GM23338 (cell line): ENCODE data around the gene SLC66A1.

Source experiments
- CREB1 ChIP-seq: fragments of 250-450 bp; sonication (Bioruptor Pico); IDR thresholded peaks from 2 replicates; pipeline ENCODE4 v1.5.0; 2020; ENCODE audit warnings: low read depth, mild to moderate bottlenecking, moderate library complexity
- ETS1 ChIP-seq: IDR thresholded peaks from 2 replicates; pipeline ENCODE4 v1.6.1; 2016; ENCODE audit warnings: antibody characterized with exemption
- EZH2 ChIP-seq: fragments of 200-600 bp; sonication (generic); IDR thresholded peaks from one replicate; pipeline ENCODE4 v1.8.0; 2017; ENCODE audit warnings: antibody characterized with exemption, mild to moderate bottlenecking, low read depth; ENCODE audit not compliant: unreplicated experiment
- EZH2phosphoT487 ChIP-seq: fragments of 200-600 bp; sonication (generic); IDR thresholded peaks from one replicate; pipeline ENCODE4 v1.8.1; 2018; ENCODE audit warnings: antibody characterized with exemption; ENCODE audit not compliant: unreplicated experiment
- JUNB ChIP-seq: IDR thresholded peaks from one replicate; pipeline ENCODE4 v1.6.1; 2016; ENCODE audit warnings: antibody characterized with exemption; ENCODE audit not compliant: unreplicated experiment
- POLR2AphosphoS5 ChIP-seq: IDR thresholded peaks from 2 replicates; pipeline ENCODE4 v1.6.1; 2016; ENCODE audit warnings: antibody characterized with exemption, low read depth
- REST ChIP-seq: IDR thresholded peaks from one replicate; pipeline ENCODE4 v1.6.1; 2018; ENCODE audit warnings: antibody characterized with exemption; ENCODE audit not compliant: unreplicated experiment
- STAT1 ChIP-seq: IDR thresholded peaks from one replicate; pipeline ENCODE4 v1.6.1; 2016; ENCODE audit warnings: antibody characterized with exemption; ENCODE audit not compliant: unreplicated experiment
- ZNF114 ChIP-seq: fragments of 250-450 bp; sonication (Bioruptor Pico); IDR thresholded peaks from 2 replicates; pipeline ENCODE4 v1.5.0; 2020; ENCODE audit warnings: mild to moderate bottlenecking, moderate library complexity
- ZNF331 ChIP-seq: fragments of 250-450 bp; sonication (Bioruptor Pico); IDR thresholded peaks from 2 replicates; pipeline ENCODE4 v1.5.0; 2020; ENCODE audit warnings: low read depth, mild to moderate bottlenecking, moderate library complexity
- TF ChIP-seq, protein P1 (sequence below), 2 experiments: fragments of 200-600 bp in 1 of 2; sonication (generic) in 1 of 2; conservative IDR thresholded peaks; 2 replicates each; pipeline versions ENCODE4 v1.5.1 to v1.6.1; 2016 to 2017; ENCODE audit warnings: antibody characterized with exemption in 2 of 2, low read depth in 2 of 2, mild to moderate bottlenecking in 2 of 2, moderate library complexity in 1 of 2
- TF ChIP-seq, protein P2 (sequence below): fragments of 250-450 bp; sonication (Bioruptor Pico); IDR thresholded peaks from 2 replicates; pipeline ENCODE4 v1.5.0; 2020; ENCODE audit warnings: mild to moderate bottlenecking, moderate library complexity

DNA sequence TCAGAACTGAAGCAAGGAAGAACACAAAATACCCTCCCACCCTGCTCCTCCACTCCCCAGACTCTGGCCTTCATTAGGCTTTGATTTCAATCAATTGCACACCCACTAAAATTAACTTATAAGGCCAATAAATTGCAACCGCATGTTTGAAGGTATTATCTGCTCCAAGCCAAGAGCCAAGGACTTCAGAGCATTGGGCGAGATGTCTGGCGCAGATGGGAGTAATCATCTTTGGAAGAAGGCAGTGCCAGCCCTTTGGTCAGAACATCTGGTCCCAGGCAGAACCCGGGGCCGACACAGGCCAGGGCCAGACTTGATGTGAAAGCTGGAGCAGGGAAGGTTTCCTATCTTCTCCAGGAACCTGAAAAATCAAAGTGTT, 60.0 kb downstream of the SLC66A1 start:
- TF ChIP-seq, protein P1, sequence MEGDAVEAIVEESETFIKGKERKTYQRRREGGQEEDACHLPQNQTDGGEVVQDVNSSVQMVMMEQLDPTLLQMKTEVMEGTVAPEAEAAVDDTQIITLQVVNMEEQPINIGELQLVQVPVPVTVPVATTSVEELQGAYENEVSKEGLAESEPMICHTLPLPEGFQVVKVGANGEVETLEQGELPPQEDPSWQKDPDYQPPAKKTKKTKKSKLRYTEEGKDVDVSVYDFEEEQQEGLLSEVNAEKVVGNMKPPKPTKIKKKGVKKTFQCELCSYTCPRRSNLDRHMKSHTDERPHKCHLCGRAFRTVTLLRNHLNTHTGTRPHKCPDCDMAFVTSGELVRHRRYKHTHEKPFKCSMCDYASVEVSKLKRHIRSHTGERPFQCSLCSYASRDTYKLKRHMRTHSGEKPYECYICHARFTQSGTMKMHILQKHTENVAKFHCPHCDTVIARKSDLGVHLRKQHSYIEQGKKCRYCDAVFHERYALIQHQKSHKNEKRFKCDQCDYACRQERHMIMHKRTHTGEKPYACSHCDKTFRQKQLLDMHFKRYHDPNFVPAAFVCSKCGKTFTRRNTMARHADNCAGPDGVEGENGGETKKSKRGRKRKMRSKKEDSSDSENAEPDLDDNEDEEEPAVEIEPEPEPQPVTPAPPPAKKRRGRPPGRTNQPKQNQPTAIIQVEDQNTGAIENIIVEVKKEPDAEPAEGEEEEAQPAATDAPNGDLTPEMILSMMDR (conservative IDR thresholded peaks at IDR 0.05; ENCODE audit: low read depth in 2 of 2): no peak
- TF ChIP-seq EZH2: no peak
- TF ChIP-seq POLR2AphosphoS5: no peak
- no peak for TF ChIP-seq STAT1
- no peak for TF ChIP-seq REST
- TF ChIP-seq EZH2phosphoT487: no peak
- no peak for TF ChIP-seq ZNF114 (CRISPR knock-in tag)
- no peak for TF ChIP-seq JUNB
- TF ChIP-seq ZNF331 (CRISPR knock-in tag): no peak
- no peak for TF ChIP-seq CREB1
- no peak for TF ChIP-seq ETS1
- TF ChIP-seq, protein P2, sequence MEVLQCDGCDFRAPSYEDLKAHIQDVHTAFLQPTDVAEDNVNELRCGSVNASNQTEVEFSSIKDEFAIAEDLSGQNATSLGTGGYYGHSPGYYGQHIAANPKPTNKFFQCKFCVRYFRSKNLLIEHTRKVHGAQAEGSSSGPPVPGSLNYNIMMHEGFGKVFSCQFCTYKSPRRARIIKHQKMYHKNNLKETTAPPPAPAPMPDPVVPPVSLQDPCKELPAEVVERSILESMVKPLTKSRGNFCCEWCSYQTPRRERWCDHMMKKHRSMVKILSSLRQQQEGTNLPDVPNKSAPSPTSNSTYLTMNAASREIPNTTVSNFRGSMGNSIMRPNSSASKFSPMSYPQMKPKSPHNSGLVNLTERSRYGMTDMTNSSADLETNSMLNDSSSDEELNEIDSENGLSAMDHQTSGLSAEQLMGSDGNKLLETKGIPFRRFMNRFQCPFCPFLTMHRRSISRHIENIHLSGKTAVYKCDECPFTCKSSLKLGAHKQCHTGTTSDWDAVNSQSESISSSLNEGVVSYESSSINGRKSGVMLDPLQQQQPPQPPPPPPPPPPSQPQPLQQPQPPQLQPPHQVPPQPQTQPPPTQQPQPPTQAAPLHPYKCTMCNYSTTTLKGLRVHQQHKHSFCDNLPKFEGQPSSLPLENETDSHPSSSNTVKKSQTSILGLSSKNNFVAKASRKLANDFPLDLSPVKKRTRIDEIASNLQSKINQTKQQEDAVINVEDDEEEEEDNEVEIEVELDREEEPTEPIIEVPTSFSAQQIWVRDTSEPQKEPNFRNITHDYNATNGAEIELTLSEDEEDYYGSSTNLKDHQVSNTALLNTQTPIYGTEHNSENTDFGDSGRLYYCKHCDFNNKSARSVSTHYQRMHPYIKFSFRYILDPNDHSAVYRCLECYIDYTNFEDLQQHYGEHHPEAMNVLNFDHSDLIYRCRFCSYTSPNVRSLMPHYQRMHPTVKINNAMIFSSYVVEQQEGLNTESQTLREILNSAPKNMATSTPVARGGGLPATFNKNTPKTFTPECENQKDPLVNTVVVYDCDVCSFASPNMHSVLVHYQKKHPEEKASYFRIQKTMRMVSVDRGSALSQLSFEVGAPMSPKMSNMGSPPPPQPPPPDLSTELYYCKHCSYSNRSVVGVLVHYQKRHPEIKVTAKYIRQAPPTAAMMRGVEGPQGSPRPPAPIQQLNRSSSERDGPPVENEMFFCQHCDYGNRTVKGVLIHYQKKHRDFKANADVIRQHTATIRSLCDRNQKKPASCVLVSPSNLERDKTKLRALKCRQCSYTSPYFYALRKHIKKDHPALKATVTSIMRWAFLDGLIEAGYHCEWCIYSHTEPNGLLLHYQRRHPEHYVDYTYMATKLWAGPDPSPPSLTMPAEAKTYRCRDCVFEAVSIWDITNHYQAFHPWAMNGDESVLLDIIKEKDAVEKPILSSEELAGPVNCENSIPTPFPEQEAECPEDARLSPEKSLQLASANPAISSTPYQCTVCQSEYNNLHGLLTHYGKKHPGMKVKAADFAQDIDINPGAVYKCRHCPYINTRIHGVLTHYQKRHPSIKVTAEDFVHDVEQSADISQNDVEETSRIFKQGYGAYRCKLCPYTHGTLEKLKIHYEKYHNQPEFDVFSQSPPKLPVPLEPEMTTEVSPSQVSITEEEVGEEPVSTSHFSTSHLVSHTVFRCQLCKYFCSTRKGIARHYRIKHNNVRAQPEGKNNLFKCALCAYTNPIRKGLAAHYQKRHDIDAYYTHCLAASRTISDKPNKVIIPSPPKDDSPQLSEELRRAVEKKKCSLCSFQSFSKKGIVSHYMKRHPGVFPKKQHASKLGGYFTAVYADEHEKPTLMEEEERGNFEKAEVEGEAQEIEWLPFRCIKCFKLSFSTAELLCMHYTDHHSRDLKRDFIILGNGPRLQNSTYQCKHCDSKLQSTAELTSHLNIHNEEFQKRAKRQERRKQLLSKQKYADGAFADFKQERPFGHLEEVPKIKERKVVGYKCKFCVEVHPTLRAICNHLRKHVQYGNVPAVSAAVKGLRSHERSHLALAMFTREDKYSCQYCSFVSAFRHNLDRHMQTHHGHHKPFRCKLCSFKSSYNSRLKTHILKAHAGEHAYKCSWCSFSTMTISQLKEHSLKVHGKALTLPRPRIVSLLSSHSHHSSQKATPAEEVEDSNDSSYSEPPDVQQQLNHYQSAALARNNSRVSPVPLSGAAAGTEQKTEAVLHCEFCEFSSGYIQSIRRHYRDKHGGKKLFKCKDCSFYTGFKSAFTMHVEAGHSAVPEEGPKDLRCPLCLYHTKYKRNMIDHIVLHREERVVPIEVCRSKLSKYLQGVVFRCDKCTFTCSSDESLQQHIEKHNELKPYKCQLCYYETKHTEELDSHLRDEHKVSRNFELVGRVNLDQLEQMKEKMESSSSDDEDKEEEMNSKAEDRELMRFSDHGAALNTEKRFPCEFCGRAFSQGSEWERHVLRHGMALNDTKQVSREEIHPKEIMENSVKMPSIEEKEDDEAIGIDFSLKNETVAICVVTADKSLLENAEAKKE (CRISPR knock-in tag): no peak
